NOMO-1 (cell line): ENCODE results near the gene EMB.
"Not testable (repeated sequence)": the region's sequence is repeated elsewhere in the genome, so short reads cannot be mapped to it uniquely, and the experiment has no call there.

Source experiments
- DNase-seq, 2 experiments: peaks; one replicate each; lab custom pipeline; 2025; ENCODE audit not compliant: unreplicated experiment in 2 of 2; lab: John Stamatoyannopoulos, UW

Gene EMB

DNA sequence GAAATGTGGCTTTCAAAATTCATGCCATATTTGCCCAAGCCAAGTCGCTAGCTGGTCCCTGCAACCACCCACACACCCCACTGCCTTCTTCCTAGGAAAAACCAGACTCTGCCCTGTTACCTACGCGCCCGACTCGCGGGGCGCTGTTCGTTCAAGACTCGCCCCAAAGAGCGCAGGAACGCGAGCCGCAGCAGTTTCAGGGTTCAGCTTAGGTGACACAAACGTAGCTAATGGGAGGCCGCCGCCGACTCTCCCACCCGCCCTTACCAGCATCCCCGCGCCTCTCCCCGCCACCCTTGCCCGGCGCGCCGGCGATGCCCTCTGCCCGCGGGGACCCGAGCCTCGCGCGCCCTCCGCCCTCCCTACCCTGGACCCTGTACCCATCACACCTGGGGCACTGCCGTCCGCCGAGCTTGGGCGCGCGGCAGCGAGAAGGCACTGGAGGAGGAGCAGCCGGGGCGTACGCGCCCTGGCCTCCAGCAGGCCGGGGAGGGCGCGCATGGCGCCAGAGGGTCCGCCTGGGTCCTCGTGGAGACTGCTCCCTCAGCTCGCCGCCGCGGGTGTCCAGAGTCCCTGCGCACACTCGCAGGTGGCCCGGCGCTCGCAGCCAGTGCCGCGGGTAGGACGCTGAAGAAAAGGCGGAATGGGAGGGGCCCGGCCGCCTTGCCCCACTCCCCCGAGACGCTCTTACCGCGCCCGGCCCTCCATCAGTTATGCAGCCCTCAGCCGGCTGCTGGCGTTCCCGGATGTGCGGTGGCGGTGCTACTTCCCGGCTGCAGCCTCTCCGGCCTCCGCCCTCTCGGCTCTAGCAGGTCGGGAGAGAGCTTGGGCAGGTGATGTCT is at the start of gene EMB:
Gene EMB (minus strand): TSS at position 638 of the 842 bp plus-strand sequence. CDS start 137 bp downstream, at position 501.
- peak; percentile 78 to 86 for DNase-seq

DNA sequence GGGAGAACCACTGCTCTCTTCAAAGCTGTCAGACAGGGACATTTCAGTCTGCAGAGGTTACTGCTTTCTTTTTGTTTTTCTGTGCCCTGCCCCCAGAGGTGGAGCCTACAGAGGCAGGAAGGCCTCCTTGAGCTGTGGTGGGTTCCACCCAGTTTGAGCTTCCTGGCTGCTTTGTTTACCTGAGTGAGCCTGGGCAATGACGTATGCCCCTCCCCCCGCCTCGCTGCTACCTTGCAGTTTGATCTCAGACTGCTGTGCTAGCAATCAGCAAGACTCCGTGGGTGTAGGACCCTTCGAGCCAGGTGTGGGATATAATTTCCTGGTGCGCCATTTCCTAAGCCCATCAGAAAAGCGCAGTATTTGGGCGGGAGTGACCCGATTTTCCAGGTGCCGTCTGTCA is 48.4 kb upstream of the EMB start:
- not testable (repeated sequence) for DNase-seq

- not testable (repeated sequence) for DNase-seq
Measured at GRCh38 chr5:50478790-50479189, 37.7 kb upstream of the EMB start.

DNA sequence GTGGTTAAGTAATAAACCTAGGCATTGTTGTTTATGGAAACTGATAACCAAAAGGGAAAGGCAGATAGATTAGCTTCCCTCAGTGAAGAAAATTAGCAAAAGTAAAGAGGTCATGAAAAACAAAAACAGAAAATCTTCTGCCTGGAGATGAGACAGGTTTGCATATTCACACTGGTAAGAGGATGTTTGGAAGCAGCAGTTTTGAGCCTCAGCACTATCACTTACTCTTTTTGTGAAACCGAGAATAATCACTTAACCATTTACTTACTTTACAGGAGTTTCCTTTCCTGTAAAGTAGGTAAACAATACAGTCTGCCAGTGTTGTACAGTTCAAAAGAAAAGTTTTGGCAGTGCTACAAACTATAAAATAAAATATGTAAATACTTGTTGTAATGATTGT is 35.5 kb upstream of the EMB start:
- no peak for DNase-seq

- not testable (repeated sequence) for DNase-seq
Measured at GRCh38 chr5:50465015-50465414, 23.9 kb upstream of the EMB start.

DNA sequence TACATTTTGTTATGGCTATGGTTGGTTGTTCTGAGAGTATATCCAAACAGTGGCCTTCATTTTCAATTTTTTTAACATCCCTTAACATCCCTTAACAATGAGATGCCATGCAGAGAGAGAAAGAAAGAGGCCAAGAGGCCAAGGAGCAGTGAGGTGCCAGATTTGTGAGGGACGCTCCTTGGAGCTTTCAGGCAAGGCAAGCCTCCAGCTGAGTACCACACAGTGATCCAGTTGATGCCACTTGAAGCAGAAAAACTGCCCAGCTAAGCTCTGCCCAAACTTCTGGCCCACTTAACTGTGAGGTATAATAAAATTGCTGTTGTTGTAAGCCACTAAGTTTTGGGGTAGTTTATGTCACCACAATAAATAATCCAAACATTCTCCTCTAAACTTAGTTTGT is 22.6 kb upstream of the EMB start:
- DNase-seq: no peak

DNA sequence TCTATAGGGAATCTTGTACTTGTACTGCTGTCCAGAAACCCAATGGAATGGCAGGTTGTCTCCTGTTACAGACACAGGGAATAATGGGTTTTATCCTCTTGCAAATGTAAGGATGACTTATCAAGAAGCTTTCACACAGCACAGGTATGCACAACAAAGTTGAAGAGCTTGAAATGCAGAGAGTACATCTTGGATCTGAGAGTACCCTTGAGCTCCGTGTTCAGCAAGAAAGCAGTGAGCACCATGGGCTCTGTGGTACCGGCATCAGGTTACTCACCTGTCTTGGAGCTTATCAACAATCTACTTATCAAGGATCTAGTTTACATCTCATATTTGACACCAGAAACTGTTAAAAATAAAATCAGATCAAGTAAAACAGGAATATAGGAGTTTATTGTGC is 22.0 kb upstream of the EMB start:
- no peak for DNase-seq

- DNase-seq: not testable (repeated sequence)
Measured at GRCh38 chr5:50462579-50462978, 21.5 kb upstream of the EMB start.

- DNase-seq: not testable (repeated sequence)
Measured at GRCh38 chr5:50458372-50458771, 17.3 kb upstream of the EMB start.

DNA sequence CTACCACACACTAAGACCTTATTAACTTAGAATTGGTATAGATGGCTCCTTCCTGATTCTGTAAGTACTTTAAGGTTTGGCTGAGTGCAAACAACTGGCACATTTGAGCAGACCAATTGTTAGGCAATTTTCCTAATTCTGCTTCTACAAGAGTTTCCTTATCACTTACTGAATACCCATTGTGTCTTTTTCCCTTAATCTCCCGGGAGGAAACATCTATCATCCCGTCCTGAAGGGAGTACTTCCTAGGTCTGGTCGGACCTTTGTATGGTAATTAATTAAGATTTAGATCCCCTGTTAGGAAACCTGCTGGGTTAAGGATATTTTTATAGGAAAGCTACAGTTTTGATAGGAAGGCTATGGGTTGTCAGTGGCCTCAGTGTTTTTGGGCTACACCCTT is 8.2 kb upstream of the EMB start:
- DNase-seq: peak in 1 of 2 experiments; percentile 12

DNA sequence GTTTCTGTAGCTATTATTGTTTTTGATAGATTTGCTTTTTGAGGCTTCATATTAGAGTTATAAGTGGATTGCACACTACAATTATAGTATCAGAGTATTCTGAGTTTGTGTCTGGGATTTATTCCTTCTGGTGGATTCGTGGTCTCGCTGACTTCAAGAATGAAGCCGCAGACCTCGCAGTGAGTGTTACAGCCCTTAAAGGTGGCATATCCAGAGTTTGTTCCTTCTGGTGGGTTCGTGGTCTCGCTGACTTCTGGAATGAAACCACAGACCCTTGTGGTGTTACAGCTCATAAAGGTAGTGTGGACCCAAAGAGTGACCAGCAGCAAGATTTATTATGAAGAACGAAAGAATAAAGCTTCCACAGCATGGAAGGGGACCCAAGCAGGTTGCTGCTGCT is 6.9 kb upstream of the EMB start:
- DNase-seq: no peak

DNA sequence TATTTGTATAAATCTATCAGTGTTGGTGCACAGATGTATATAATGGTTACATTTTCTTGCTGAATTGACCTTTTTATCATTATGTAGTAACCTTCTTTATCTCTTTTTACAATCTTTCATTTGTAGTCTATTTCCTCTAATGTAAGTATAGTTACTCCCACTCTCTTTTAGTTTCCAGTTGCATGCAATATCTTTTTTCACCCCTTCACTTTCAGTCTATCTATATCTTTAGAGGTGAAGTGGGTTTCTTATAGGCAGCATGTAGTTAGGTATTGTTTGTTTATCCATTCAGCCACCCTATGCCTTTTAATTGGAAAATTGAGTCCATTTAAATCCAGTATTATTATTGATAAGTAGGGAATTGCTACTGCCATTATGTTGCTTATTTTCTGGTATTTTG is 6.1 kb upstream of the EMB start:
- no peak for DNase-seq

- DNase-seq: peak; percentile 48 to 88
Measured at GRCh38 chr5:50445296-50445949, 4.3 kb upstream of the EMB start.

GRCh38 chr5:50442559-50443539 is 1.8 kb upstream of the EMB start:
- DNase-seq: peak; percentile 48 to 73

GRCh38 chr5:50441493-50441955 is 436 bp upstream of the EMB start:
- DNase-seq: no peak

- no peak for DNase-seq
Measured at GRCh38 chr5:50439221-50439620, 1.9 kb downstream of the EMB start.

DNA sequence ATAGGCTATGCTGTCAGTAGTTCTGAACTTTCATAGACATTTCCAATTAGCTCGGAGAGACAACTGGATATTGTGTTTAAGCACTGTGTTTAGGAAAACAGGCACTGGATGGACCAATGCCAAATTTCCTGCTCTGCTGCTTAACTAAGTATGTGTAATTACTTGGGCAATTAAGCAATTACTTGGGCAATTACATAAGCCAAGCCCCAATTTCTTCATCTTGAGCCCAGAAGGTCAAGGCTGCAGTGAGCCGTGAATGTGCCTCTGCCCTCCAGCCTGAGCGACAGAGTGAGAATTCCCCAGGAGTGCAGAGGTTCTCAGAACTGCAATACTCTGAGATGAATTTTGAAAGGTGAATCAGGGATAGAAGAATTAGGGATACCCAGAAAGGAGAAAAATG is 3.0 kb downstream of the EMB start:
- peak; percentile 59 to 87 for DNase-seq

GRCh38 chr5:50435168-50435567 is 5.9 kb downstream of the EMB start:
- DNase-seq: no peak

- peak; percentile 24 to 36 for DNase-seq
Measured at GRCh38 chr5:50431133-50431904, 9.8 kb downstream of the EMB start.
